Measurements from ENCODE around the gene HRG.

HRG gene

DNA sequence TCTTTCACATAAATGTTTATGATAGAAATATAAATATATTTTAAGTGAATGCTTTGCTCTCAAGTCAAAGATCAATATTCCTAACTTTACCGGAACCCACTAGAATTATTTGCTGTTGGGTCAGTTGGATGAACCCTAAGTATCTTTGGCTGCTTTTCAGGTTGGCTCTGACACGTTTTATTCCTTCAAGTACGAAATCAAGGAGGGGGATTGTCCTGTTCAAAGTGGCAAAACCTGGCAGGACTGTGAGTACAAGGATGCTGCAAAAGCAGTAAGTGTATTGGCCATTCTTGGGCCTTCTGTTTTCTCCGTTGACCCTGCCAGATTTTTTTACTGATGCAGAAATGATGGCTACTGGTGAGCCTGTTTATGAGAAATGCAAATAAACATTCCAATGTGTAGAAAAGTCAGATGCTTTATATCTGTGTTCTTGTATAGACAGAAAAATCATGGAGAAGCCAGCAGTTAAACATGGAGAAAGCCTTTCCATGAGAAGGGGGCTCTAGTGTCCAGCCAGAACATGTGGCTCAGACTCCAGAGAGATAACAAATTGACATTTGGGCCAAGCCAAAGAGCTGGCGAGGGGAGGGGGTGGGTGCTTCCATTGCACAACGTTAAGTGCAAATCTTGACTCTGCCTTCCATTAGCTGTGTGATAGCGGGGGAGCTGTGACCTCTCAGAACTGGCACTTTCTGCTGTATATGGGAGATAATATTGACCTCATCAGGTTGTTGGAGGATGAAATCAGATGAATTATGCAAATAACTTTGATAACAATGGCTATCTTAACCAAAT, 54.3 kb downstream of the HRG start:
- H3K4me3 ChIP-seq (replicated peaks; ENCODE audit: low read depth, low read length): no peak overlapping the region
- TF ChIP-seq, protein P1, sequence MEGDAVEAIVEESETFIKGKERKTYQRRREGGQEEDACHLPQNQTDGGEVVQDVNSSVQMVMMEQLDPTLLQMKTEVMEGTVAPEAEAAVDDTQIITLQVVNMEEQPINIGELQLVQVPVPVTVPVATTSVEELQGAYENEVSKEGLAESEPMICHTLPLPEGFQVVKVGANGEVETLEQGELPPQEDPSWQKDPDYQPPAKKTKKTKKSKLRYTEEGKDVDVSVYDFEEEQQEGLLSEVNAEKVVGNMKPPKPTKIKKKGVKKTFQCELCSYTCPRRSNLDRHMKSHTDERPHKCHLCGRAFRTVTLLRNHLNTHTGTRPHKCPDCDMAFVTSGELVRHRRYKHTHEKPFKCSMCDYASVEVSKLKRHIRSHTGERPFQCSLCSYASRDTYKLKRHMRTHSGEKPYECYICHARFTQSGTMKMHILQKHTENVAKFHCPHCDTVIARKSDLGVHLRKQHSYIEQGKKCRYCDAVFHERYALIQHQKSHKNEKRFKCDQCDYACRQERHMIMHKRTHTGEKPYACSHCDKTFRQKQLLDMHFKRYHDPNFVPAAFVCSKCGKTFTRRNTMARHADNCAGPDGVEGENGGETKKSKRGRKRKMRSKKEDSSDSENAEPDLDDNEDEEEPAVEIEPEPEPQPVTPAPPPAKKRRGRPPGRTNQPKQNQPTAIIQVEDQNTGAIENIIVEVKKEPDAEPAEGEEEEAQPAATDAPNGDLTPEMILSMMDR (IDR thresholded peaks at IDR 0.05; ENCODE audit: low read length, missing control alignments): no peak
- no peak for DNase-seq (ENCODE audit: low read depth)

DNA sequence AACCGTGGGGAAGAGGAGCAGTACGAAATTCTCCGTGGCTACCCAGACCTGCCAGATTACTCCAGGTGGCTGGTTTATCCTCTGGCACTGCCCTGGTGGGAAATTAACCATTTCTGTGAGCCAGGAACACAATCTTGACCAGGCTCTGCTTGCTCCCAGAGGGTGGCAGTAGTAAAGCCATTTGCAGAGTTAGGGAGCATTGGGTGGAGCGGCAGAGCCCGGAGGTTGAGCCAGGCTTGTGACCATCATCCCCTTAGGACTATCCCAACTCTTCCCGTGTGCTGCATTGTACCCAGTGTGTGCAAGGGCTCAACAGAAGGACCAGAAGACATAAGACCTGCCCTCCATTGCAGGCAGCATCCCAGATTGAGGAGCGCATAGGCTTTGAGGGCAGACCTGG, 56.6 kb downstream of the HRG start:
- TF ChIP-seq, protein P1 (IDR thresholded peaks at IDR 0.05; ENCODE audit: low read length, missing control alignments): peak; percentile 25
- peak; percentile 3 for DNase-seq (ENCODE audit: low read depth)
- H3K4me3 ChIP-seq (replicated peaks; ENCODE audit: low read depth, low read length): no peak overlapping the region

DNA sequence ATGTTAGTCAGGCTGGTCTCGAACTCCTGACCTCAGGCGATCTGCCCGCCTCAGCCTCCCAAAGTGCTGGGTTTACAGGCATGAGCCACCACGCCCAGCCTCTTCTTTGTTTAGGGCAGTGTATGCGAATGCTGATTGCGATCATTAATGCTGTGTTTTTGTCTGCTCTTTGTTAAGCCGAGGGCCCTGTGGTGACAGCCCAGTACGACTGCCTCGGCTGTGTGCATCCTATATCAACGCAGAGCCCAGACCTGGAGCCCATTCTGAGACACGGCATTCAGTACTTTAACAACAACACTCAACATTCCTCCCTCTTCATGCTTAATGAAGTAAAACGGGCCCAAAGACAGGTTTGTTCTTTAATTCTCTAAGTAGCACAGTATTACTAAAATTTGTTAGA, 59.1 kb downstream of the HRG start:
- H3K4me3 ChIP-seq (replicated peaks; ENCODE audit: low read depth, low read length): no peak overlapping the region
- no peak for DNase-seq (ENCODE audit: low read depth)
- TF ChIP-seq, protein P1 (IDR thresholded peaks at IDR 0.05; ENCODE audit: low read length, missing control alignments): no peak

All from fibroblast of pulmonary artery (primary cell).